Measurements from ENCODE around the gene FPGS.

DNA sequence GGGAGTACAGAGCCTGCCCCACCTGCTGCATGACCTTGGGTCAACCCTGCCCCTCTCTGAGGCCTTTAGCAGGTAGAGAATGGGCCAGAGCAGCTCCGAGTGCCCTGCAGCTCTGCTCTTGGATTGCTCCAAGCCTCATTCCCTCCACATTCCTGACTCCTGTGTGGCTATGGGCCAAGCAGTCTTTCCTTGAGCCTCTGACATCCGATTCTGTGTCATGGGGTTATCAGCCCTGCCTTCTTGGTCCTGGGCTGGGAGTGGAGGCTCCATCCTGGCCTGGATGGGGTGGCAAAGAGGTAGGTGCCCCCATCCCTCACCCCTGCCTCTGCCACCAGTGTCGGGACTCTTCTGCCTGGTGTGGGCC lies 13.7 kb downstream of the FPGS start:
- TF ChIP-seq, protein P1, sequence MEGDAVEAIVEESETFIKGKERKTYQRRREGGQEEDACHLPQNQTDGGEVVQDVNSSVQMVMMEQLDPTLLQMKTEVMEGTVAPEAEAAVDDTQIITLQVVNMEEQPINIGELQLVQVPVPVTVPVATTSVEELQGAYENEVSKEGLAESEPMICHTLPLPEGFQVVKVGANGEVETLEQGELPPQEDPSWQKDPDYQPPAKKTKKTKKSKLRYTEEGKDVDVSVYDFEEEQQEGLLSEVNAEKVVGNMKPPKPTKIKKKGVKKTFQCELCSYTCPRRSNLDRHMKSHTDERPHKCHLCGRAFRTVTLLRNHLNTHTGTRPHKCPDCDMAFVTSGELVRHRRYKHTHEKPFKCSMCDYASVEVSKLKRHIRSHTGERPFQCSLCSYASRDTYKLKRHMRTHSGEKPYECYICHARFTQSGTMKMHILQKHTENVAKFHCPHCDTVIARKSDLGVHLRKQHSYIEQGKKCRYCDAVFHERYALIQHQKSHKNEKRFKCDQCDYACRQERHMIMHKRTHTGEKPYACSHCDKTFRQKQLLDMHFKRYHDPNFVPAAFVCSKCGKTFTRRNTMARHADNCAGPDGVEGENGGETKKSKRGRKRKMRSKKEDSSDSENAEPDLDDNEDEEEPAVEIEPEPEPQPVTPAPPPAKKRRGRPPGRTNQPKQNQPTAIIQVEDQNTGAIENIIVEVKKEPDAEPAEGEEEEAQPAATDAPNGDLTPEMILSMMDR (IDR thresholded peaks at IDR 0.05): no peak
- TF ChIP-seq POLR2A (IDR thresholded peaks at IDR 0.05) (no peak), EP300 (IDR thresholded peaks at IDR 0.05) (no peak)

All from gastroesophageal sphincter (tissue), 3 donors.